NCI-H146 treated with DMSO at 0.1 percent for 48 hours (cell line): Measurements from ENCODE around the gene PPP1R9B.

Experiments used
- DNase-seq: peaks from one replicate; lab custom pipeline; 2025; ENCODE audit not compliant: unreplicated experiment; lab: John Stamatoyannopoulos, UW

The PPP1R9B gene

GRCh38 chr17:50143461-50144176, 6.9 kb downstream of the PPP1R9B start:
- no peak for DNase-seq

DNA sequence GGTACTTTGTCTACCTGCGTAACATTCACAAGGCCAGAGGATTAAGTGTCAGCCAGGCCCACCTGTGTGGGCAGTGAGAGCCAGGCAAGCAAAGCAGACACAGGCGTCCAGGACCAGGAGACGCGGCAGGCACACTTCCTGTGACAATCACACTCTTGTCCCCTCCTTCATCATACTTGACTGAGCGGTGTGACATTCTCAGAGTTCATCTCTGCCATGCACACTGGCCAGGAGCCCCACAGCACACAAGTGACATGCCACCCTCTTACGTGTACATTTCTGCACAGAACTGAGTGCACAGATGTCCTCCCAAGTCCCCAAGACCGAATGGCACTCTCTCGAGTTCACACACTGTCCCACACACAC, 8.7 kb downstream of the PPP1R9B start:
- no peak for DNase-seq

GRCh38 chr17:50141026-50141744, 9.3 kb downstream of the PPP1R9B start:
- DNase-seq: no peak

DNA sequence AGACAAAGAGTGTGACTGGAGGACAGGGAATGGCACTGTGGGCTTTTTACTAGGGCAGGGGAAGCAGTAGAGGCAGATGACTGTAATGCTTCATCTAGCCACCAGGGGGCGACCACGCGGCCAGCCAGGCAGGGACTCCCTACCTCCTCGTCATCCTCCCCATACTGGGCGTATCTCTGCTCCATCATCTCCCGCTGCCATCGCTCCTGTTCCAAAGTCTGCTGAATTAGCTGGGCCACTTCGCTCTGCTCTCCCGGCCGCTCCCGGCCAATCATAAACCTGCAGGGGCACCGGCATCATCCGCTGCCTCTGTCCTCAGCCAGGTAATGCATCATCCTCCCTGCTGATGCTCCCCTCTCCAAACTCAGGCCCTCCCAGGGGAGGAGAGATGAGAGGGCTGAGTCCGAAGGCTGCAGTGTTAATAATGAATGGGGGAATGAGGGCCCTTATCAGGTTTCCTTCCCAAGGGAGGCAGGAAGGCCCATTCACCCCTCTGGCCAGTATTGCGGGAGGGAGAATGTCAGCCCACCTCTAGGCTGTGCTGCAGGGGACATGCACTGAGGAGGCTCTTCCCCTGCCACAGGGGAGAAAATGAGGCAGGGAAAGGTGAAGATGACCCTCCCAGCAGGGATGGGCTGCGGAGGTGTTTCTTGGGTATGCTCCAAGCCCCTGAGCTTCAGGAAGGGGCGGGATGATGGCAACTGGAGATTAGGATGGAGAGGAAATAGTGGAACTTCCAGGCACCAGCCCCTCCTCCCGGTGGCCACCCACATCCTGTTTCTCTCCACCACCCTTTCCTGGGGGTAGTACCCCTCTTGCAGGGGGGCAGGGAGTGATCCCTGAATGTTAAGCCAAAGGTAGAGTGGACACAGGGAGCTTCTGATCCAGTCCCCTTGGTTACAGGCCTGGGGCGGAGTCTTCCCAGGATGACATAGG, 10.3 kb downstream of the PPP1R9B start:
- peak; percentile 13 for DNase-seq

DNA sequence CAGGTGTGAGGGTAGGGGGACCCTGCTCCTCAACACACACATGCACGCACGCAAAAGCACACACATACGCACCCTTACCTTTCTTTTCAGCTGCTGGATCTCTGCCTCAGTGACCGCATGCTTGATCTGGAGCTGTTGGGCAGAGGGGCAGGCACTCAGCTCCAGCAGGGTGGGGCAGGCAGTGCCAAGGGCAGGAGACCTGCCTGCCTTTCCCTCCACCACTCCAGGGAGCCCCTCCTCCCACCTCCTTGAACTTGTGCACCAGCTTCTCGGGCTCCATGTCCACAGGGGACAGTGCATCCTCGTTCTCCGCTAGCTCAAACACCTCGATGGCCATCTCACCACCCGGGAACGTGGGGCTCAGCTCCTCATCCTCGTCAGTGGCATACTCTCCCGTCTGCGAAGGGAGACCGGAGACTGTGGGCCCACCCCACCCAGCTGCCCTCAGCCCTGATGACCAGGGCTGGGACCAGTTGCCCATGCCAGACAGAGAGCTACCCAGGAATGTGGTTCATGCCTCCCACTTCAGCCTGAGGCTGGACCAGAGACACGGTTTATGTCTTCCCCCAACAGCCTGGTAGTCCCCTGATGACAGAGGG, 11.2 kb downstream of the PPP1R9B start:
- no peak for DNase-seq

- no peak for DNase-seq
Measured at GRCh38 chr17:50137042-50137441, 13.4 kb downstream of the PPP1R9B start.

DNA sequence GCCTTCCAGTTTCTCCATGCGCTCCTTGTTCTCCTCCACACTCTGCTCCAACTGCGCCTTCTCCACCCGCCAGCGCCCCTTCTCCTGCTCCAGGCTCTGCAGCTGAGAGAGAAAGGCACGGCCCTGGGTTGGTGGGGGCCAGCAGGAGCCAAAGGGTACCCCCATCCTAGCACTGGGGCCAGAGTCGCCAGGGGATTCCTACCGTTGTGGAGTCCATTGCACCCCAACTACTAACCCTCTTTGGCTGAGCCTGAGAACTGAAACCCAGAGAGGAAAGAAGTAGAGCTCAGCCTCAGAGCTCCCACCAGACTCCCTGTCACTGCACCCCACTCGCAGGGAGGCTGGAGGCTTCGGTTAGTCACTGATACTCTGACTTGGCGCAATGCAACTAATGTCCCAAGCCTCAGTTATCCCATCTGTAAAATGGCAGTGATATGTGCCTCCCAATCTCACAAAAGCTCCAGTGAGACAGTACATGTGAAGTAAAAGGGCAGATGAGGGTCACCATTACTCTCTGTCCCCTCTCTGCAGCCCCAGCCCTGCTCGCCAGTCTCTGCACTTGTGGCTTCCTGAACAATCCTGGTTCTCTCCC, 14.3 kb downstream of the PPP1R9B start:
- DNase-seq: no peak

DNA sequence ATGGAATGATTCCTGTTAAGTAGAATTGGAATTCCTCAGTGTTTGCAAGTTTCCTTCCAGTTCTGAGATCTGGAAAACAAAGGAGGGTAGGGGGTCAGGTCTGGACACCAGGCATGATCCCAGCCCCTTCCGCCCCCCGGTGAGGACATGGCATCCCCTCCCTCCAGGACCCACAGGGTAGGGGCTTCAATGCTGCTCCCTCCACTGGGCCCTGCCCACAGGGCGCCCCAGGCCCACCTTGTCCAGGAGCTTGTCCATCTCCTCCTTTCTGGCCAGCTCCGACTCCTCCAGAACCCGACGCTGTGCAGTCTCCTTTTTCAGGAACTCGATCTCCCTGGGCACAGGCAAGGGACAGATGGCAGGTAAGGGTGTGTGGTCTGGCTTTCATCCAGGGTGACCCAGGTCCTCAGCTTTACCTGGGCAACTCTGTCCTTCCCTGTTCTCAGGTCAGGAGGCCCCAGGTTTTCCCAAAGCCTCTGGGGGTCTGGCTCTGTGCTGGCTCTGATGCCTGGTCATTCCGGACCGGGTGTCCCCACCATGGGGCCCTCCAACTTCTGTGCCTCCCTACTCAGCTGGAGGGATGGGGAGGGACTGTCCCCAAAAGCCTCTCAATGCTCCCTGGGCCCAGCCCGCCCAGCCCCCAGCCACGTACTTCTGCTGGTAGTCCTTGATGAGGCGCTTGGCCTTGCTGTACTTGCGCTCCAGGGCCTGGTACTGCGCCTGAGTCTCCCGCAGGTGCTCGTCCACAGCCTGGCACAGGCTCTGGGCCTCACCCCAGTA, 15.0 kb downstream of the PPP1R9B start:
- no peak for DNase-seq

DNA sequence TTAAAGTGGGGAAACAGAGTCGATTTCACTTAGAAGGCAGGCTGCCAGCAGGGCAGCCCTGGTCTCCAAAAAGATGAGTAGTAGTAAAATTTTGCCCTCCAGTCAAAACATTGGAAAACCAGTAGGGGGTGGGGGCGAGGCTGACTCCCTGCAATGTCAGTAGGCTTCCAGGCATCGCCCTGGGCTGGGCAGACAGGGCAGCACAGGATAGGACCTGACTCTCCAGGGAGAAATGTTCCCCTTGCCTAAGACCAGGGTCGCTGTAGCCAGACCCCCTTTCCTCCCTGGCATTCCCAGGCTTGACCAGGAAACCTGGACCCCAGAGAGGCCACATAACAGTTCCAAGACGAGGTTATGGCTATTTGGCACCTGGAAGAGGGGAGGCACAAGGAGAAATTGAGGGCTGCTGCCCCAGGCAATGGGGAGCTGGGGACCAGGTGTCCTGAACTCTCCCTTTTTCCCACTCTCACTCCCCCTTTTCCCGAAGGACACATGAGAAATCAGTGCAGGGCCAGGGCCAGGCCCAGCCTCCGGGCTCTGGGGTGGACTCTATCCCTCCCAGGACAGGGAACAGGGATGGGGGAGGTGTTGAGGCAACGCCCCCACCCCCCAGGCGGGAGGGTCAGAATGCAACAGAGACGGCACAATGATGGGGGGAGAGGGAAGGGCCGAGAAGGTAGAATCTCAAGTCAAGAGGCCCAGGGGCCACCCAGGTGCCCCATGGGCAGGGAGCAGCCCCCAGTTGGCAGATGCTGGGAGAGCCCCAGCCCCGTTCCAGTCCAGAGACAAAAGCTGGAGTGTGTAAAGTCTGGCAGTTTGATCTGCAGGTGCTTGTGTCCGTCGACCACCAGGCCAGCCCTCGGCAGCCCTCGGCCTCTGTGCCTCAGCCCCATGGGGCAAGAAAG, 16.0 kb downstream of the PPP1R9B start:
- DNase-seq: no peak

DNA sequence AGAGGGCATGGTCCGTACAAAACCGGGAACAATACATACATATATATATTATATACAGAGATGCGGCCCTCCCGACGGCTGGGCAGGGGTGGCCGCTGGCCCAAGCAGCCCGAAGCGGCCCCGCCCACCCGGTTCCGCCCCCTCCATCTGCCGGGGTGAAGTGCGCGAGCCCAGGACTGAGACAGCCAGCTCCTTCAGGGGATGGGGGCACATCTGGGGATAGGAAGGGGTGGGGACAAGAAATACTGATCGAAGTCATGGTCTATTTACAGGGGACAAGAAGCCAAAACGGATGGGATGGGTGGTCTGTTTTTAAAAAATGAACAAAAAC, 16.7 kb downstream of the PPP1R9B start:
- no peak for DNase-seq

GRCh38 chr17:50133028-50133768, 17.3 kb downstream of the PPP1R9B start:
- DNase-seq: no peak

DNA sequence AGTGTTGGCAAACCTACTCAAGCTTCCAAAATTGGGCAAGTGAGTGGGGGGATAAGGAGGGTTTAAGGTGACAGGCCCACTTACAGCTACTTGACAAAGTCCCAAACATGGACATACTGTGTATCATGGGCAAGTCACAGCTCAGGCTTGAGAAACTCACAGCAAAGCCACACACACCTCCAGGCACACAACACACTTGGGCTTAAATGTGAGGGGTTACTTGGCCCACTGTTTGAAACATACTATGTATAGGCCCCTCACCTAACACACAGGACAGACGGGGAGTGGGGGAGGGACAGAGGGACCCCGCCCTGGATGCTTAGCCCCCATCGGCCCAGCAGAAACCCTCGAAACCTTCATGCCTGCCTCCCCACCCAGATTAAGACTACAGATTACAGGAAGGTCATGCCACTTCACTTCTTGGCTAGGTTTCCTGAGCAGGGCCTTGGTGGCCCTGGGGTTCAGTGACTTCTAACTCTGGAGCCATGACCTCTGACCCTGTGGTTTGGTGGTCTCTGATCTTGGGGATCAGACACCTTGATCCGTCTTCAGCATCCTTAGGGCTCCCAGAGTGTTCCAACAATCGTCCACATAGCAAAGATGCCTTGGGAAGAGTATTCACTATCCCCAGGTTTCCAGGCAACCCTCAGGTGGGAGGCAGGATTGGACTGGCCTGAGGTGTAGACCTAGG, 18.2 kb downstream of the PPP1R9B start:
- no peak for DNase-seq

GRCh38 chr17:50130559-50131305, 19.7 kb downstream of the PPP1R9B start:
- DNase-seq: no peak

DNA sequence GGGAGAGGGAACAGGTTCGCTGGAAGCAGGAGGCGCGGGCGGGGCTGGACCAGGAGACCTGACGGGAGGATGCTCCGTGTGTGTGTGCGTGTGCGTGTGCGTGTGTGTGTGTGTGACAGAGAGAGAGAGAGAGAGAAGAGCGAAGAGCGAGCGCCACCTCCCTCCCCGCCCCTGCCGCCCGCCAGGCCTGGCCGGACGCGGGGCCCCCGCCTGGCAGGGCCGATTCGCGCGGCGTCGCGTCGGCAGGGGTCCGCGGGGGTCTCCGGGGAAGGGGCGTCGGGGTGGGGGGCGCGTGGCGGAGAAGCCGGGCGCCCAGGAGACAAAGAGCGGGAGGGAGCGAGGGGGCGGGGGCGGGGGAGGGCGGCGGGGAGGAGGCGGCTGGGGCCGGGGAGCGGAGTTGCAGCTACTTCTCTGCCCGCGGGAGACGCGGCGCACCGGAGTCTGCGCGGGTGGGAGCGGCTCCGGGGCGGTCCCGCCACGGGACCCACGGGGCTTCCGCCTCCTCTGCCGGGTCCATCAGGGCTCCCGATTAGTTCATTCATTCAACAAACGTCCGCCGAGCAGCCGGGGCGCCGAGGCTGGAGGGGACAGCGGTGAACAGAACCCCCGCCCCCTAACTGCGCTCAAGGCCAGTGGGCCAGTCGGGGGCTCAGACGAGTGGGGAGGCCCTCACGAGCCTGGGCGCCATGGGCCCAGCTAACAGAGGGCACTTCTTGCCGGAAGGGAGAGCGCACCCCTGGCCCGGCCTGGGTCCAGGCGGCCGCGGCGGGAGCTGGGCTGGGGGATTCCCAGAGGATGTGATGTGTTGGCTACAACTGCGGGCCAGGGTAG, 20.5 kb downstream of the PPP1R9B start, which contains the start of gene SAMD14:
Gene SAMD14 (minus strand): TSS at position 433 of the 831 bp plus-strand sequence. CDS start 5,201 bp downstream, outside the sequence.
- peak; percentile 7 for DNase-seq

- DNase-seq: no peak
Measured at GRCh38 chr17:50129353-50129727, 21.1 kb downstream of the PPP1R9B start.
